K562 treated with DMSO at 1 percent for 12 hours (cell line): Measurements from ENCODE around the gene TOR4A. TPM values are rescaled to one million over a fixed set of nuclear protein-coding genes. Genes with fewer than 3 reads are reported as not detected.

Experiments
- total RNA-seq: library from RNA; unstranded; fragments of 300-600 nt; gene quantifications from 2 replicates; pipeline ENCODE4 v1.2.3, GENCODE V29; 2022; ENCODE audit not compliant: insufficient read depth

The TOR4A gene
- total RNA-seq, result 52.4 and 66.1 TPM in 2 replicates

DNA sequence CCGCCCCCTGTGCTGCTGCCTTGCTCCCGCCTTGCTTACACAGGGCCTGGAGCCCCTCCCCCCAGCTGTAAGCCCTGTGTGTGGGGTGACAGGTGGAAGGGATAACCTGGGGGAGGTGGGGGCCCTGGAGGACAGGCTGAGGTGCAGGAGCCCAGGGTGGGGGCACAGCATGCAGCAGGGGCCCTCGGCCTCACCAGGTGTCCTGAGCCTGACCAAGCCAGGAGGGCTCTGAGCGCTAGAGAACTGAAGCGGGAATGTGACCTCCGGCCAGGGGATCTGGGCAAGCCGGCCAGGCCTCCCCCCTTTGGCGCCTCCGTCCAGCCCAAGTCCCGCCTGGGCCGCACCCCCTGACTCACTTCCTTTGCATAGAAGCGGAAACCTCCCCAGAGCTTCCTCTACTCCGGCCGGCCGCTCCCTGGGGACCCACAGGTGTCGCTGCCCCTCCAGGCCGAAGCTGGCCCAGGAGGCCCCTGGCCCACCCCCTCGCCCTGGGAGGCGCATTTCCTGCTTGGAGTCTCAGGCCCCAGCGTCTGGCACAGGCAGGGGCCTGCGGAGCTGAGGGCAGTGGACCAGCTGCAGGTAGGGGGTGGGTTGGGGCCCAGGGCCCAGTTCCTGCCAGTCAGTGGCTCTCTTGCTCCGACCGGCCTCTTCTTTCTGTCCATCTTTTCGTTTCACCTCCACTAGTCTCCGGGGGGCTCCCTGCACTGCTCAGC is at the start of gene TOR4A:
Gene TOR4A (plus strand): TSS at position 398 of the 713 bp plus-strand sequence. CDS start 964 bp downstream, outside the sequence.

GRCh38 chr9:137230705-137231371 is 46.7 kb upstream of the TOR4A start, which contains the start of gene SLC34A3:
TSS of gene SLC34A3 (plus strand) at chr9:137230901. CDS start at chr9:137231703, 802 bp downstream.

DNA sequence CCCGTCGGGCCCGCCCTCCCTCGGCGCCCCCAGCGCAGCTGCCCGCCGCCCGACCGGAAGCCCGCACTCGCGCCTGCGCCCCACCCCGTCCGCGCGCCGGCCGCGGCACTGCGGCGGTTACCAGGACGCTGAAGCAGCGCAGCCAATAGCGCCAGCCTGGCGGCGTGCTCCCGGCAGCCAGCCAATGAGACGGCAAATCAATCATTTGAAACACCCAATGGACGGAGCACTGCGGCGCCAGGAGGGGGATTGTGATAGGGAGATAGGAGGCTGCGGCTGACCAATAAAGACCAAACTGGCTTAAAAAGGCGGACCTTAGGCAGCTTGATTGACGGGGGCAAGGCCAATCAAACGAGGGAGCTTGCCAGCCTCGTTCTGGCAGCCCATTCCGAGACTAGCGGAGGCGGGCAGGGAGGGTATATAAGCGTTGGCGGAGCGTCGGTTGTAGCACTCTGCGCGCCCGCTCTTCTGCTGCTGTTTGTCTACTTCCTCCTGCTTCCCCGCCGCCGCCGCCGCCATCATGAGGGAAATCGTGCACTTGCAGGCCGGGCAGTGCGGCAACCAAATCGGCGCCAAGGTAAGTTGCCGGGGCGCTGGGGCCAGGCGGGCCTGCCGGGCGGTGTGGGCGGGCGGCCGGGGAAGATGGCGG is 36.6 kb upstream of the TOR4A start, which contains the start of gene TUBB4B:
Gene TUBB4B (plus strand): TSS at position 447 of the 649 bp plus-strand sequence. CDS start 74 bp downstream, at position 521.

DNA sequence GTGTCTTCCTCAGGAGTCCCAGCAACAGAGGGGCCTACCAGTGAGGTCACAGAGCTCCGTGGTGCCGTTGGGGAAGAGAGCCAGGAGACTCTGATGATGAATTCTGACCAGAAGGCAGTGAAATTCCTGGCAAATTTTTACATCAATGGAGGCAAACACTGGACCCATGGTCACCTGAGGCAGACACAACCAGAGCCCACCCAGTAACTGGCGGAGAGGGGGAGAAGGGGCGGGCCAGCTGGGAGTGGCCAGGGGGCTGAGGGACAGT is 26.4 kb upstream of the TOR4A start, which contains the start of gene STPG3:
Gene STPG3 (plus strand): TSS at position 93 of the 268 bp plus-strand sequence. CDS start 1 bp downstream, at position 94.

GRCh38 chr9:137254624-137255447 is 22.7 kb upstream of the TOR4A start, which contains the start of gene NELFB:
TSS of gene NELFB (plus strand) at chr9:137255327.

GRCh38 chr9:137302118-137302448 is 24.6 kb downstream of the TOR4A start, which contains the start of gene NRARP:
TSS of gene NRARP (minus strand) at chr9:137302271. CDS start at chr9:137301928, 343 bp downstream.

Other genes starting within 250 kb of the TOR4A start
- 5.4 and 10.9 TPM in 2 replicates for gene ABCA2, start 249.5 kb upstream of the TOR4A start, total RNA-seq
- gene FUT7, start 245.6 kb upstream of the TOR4A start, total RNA-seq, result not detected in 2 replicates
- 1.0 and 4.3 TPM in 2 replicates for gene NPDC1, start 231.5 kb upstream of the TOR4A start, total RNA-seq
- not detected in 2 replicates for gene ENTPD2, start 223.7 kb upstream of the TOR4A start, total RNA-seq
- gene SAPCD2, start 207.2 kb upstream of the TOR4A start, total RNA-seq, result 17.4 and 28.8 TPM in 2 replicates
- 5.9 and 8.8 TPM in 2 replicates for gene UAP1L1, start 200.2 kb upstream of the TOR4A start, total RNA-seq
- gene MAN1B1, start 190.7 kb upstream of the TOR4A start, total RNA-seq, result 47.0 and 51.4 TPM in 2 replicates
- 194 and 200 TPM in 2 replicates for gene DPP7, start 163.0 kb upstream of the TOR4A start, total RNA-seq
- 0.85 TPM in 1 of 2 replicates, not detected in the other for gene GRIN1, start 138.6 kb upstream of the TOR4A start, total RNA-seq
- gene LRRC26, start 107.7 kb upstream of the TOR4A start, total RNA-seq, result not detected in 2 replicates
- gene TMEM210, start 105.7 kb upstream of the TOR4A start, total RNA-seq, result not detected in 2 replicates
- 35.8 and 51.1 TPM in 2 replicates for gene ANAPC2, start 89.2 kb upstream of the TOR4A start, total RNA-seq
- 138 and 226 TPM in 2 replicates for gene SSNA1, start 89.0 kb upstream of the TOR4A start, total RNA-seq
- gene TPRN, start 77.0 kb upstream of the TOR4A start, total RNA-seq, result 23.4 and 26.9 TPM in 2 replicates
- 54.3 and 56.7 TPM in 2 replicates for gene TMEM203, start 72.1 kb upstream of the TOR4A start, total RNA-seq
- 12.6 and 31.3 TPM in 2 replicates for gene NDOR1, start 72.0 kb upstream of the TOR4A start, total RNA-seq
- gene RNF208, start 55.5 kb upstream of the TOR4A start, total RNA-seq, result 7.4 and 10.2 TPM in 2 replicates
- gene CYSRT1, start 52.6 kb upstream of the TOR4A start, total RNA-seq, result 0.98 TPM in 1 of 2 replicates, not detected in the other
- not detected in 2 replicates for gene RNF224, start 50.2 kb upstream of the TOR4A start, total RNA-seq
- gene SLC34A3, start 46.8 kb upstream of the TOR4A start, total RNA-seq, result not detected in 2 replicates
- 804 and 847 TPM in 2 replicates for gene TUBB4B, start 36.4 kb upstream of the TOR4A start, total RNA-seq
- not detected in 2 replicates for gene STPG3, start 26.4 kb upstream of the TOR4A start, total RNA-seq
- gene NELFB, start 22.4 kb upstream of the TOR4A start, total RNA-seq, result 77.5 and 88.0 TPM in 2 replicates
- 15.8 and 25.4 TPM in 2 replicates for gene NRARP, start 24.5 kb downstream of the TOR4A start, total RNA-seq
- gene EXD3, start 145.4 kb downstream of the TOR4A start, total RNA-seq, result 10.2 and 10.6 TPM in 2 replicates
- 1.6 TPM in 2 replicates for gene NOXA1, start 145.7 kb downstream of the TOR4A start, total RNA-seq
- 0.38 TPM in 1 of 2 replicates, not detected in the other for gene ENTPD8, start 163.6 kb downstream of the TOR4A start, total RNA-seq
- gene NSMF, start 181.6 kb downstream of the TOR4A start, total RNA-seq, result 34.2 and 45.7 TPM in 2 replicates